IMR-90 (cell line): ENCODE measurements around the gene PPARGC1A.

Source experiments
- CEBPB ChIP-seq: IDR thresholded peaks from 2 replicates; pipeline ENCODE4 v1.6.1; 2012; ENCODE audit warnings: low read depth, low read length, improper control_type of control experiment
- CHD1 ChIP-seq: IDR thresholded peaks from 2 replicates; pipeline ENCODE4 v1.6.1; 2012; ENCODE audit warnings: low read depth, low read length, improper control_type of control experiment
- FOS ChIP-seq: fragments of 150-350 bp; IDR thresholded peaks from 2 replicates; pipeline ENCODE4 v1.6.1; 2016; ENCODE audit warnings: low read depth, low read length
- MAFK ChIP-seq: IDR thresholded peaks from 2 replicates; pipeline ENCODE4 v1.6.1; 2012; ENCODE audit warnings: low read depth, low read length, improper control_type of control experiment
- MXI1 ChIP-seq: IDR thresholded peaks from 2 replicates; pipeline ENCODE4 v1.6.1; 2012; ENCODE audit warnings: low read depth, mild to moderate bottlenecking, low read length, moderate library complexity, borderline replicate concordance
- POLR2A ChIP-seq: IDR thresholded peaks from 2 replicates; pipeline ENCODE4 v1.6.1; 2012; ENCODE audit warnings: mild to moderate bottlenecking, low read depth, low read length
- RAD21 ChIP-seq: IDR thresholded peaks from 2 replicates; pipeline ENCODE4 v1.6.1; 2012; ENCODE audit warnings: low read length, improper control_type of control experiment
- RCOR1 ChIP-seq: IDR thresholded peaks from 2 replicates; pipeline ENCODE4 v1.6.1; 2012; ENCODE audit warnings: mild to moderate bottlenecking, low read length, improper control_type of control experiment; ENCODE audit not compliant: insufficient replicate concordance
- SMC3 ChIP-seq: fragments of 150-350 bp; IDR thresholded peaks from 2 replicates; pipeline ENCODE4 v1.6.1; 2016; ENCODE audit warnings: low read depth, mild to moderate bottlenecking, antibody characterized with exemption, low read length, moderate library complexity
- TF ChIP-seq, protein P1 (sequence below): conservative IDR thresholded peaks from 2 replicates; pipeline ENCODE4 v1.5.1; 2012; ENCODE audit warnings: mild to moderate bottlenecking, low read depth, low read length, improper control_type of control experiment
- TF ChIP-seq, protein P2 (sequence below): fragments of 150-350 bp; IDR thresholded peaks from 2 replicates; pipeline ENCODE4 v1.6.1; 2017; ENCODE audit warnings: mild to moderate bottlenecking, antibody characterized with exemption, low read length, low read depth

GRCh38 chr4:23844961-23845360 is 44.9 kb downstream of the PPARGC1A start:
- TF ChIP-seq, protein P1, sequence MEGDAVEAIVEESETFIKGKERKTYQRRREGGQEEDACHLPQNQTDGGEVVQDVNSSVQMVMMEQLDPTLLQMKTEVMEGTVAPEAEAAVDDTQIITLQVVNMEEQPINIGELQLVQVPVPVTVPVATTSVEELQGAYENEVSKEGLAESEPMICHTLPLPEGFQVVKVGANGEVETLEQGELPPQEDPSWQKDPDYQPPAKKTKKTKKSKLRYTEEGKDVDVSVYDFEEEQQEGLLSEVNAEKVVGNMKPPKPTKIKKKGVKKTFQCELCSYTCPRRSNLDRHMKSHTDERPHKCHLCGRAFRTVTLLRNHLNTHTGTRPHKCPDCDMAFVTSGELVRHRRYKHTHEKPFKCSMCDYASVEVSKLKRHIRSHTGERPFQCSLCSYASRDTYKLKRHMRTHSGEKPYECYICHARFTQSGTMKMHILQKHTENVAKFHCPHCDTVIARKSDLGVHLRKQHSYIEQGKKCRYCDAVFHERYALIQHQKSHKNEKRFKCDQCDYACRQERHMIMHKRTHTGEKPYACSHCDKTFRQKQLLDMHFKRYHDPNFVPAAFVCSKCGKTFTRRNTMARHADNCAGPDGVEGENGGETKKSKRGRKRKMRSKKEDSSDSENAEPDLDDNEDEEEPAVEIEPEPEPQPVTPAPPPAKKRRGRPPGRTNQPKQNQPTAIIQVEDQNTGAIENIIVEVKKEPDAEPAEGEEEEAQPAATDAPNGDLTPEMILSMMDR: no peak
- TF ChIP-seq, protein P2, sequence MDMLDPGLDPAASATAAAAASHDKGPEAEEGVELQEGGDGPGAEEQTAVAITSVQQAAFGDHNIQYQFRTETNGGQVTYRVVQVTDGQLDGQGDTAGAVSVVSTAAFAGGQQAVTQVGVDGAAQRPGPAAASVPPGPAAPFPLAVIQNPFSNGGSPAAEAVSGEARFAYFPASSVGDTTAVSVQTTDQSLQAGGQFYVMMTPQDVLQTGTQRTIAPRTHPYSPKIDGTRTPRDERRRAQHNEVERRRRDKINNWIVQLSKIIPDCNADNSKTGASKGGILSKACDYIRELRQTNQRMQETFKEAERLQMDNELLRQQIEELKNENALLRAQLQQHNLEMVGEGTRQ: no peak
- no peak for TF ChIP-seq POLR2A
- no peak for TF ChIP-seq MAFK
- no peak for TF ChIP-seq RCOR1
- no peak for TF ChIP-seq SMC3
- TF ChIP-seq RAD21: no peak
- no peak for TF ChIP-seq CEBPB
- no peak for TF ChIP-seq MXI1
- TF ChIP-seq FOS: no peak
- TF ChIP-seq CHD1: no peak
